Dedifferentiated amniotic fluid mesenchymal stem cell (primary cell): ENCODE results near the gene TBC1D3B.
"Not testable (repeated sequence)": the region's sequence is repeated elsewhere in the genome, so short reads cannot be mapped to it uniquely, and the experiment has no call there.

Experiments
- DNase-seq: peaks from one replicate; pipeline ENCODE4 v3.0.0-alpha.2; 2016; ENCODE audit errors: extremely low spot score

Gene TBC1D3B

GRCh38 chr17:36201102-36201501 lies 24.7 kb upstream of the TBC1D3B start:
- not testable (repeated sequence) for DNase-seq

GRCh38 chr17:36198831-36199465 lies 22.5 kb upstream of the TBC1D3B start:
- no peak for DNase-seq

GRCh38 chr17:36197387-36197703 lies 20.9 kb upstream of the TBC1D3B start:
- no peak for DNase-seq

- no peak for DNase-seq
Observed at GRCh38 chr17:36196131-36196486, 19.7 kb upstream of the TBC1D3B start.

GRCh38 chr17:36195434-36196130 lies 19.1 kb upstream of the TBC1D3B start:
- DNase-seq = no peak

- not testable (repeated sequence) for DNase-seq
Observed at GRCh38 chr17:36194832-36195433, 18.5 kb upstream of the TBC1D3B start.

- not testable (repeated sequence) for DNase-seq
Observed at GRCh38 chr17:36194147-36194831, 17.9 kb upstream of the TBC1D3B start.

- DNase-seq = no peak
Observed at GRCh38 chr17:36193216-36193775, 16.9 kb upstream of the TBC1D3B start.

- DNase-seq = not testable (repeated sequence)
Observed at GRCh38 chr17:36190549-36191330, 14.3 kb upstream of the TBC1D3B start.

GRCh38 chr17:36189993-36190392 lies 13.6 kb upstream of the TBC1D3B start:
- DNase-seq = not testable (repeated sequence)

GRCh38 chr17:36188891-36189306 lies 12.5 kb upstream of the TBC1D3B start:
- no peak for DNase-seq

GRCh38 chr17:36187943-36188665 lies 11.7 kb upstream of the TBC1D3B start:
- DNase-seq = not testable (repeated sequence)

- DNase-seq = not testable (repeated sequence)
Observed at GRCh38 chr17:36186810-36187763, 10.7 kb upstream of the TBC1D3B start.

GRCh38 chr17:36185416-36185815 lies 9.0 kb upstream of the TBC1D3B start:
- no peak for DNase-seq

GRCh38 chr17:36184023-36184765 lies 7.8 kb upstream of the TBC1D3B start:
- no peak for DNase-seq

- peak; percentile 72 for DNase-seq
Observed at GRCh38 chr17:36183001-36183971, 6.8 kb upstream of the TBC1D3B start.

GRCh38 chr17:36182176-36183000 lies 6.0 kb upstream of the TBC1D3B start:
- no peak for DNase-seq
